H1 (cell line): ENCODE results near the gene TEKT3. TPM values are rescaled to one million over a fixed set of nuclear protein-coding genes. Genes with fewer than 3 reads are reported as not detected.

Experiments used
- CHD7 ChIP-seq: fragments of 300-600 bp; sonication (generic); IDR thresholded peaks from 2 replicates; pipeline ENCODE4 v1.7.1; 2012; ENCODE audit warnings: low read length, moderate library complexity, mild to moderate bottlenecking, inconsistent platforms; ENCODE audit not compliant: insufficient replicate concordance
- CTCF ChIP-seq, 3 experiments: IDR thresholded peaks; 1 replicate in 2 of 3; 2 replicates in 1 of 3; pipeline versions ENCODE4 v1.5.1 to v1.6.1; 2011; ENCODE audit warnings: low read length in 3 of 3, mild to moderate bottlenecking in 3 of 3, inconsistent platforms in 2 of 3, low read depth in 1 of 3, moderate library complexity in 1 of 3; ENCODE audit not compliant: insufficient read depth in 1 of 3; ENCODE audit errors: control extremely low read depth in 1 of 3
- KDM5A ChIP-seq: fragments of 200-600 bp; IDR thresholded peaks from 2 replicates; pipeline ENCODE4 v1.7.1; 2012; ENCODE audit warnings: mild to moderate bottlenecking, low read length, inconsistent platforms, mixed read lengths
- NRF1 ChIP-seq: IDR thresholded peaks from 2 replicates; pipeline ENCODE4 v1.6.1; 2011; ENCODE audit warnings: mild to moderate bottlenecking, low read depth, low read length, improper control_type of control experiment
- TEAD4 ChIP-seq: IDR thresholded peaks from 2 replicates; pipeline ENCODE4 v1.6.1; 2012; ENCODE audit warnings: low read depth, low read length, inconsistent platforms, mixed read lengths
- polyA plus RNA-seq, 7 experiments: library from polyadenylated mRNA; depleted of rRNA in 3 of 7; stranded (reverse) in 5 of 7; unstranded in 2 of 7; fragments of >200 nt in 5 of 7; fragments of 200-250 nt in 2 of 7; gene quantifications; 1 replicate in 5 of 7; 2 replicates in 1 of 7; 4 replicates in 1 of 7; pipeline versions ENCODE4 v1.2.1 to v1.2.3, GENCODE V29; 2011 to 2013; ENCODE audit warnings: missing spikeins in 2 of 7, mixed read lengths in 2 of 7
- total RNA-seq: library from RNA; stranded (reverse); fragmentation: NEBNext Ultra II Directional; extraction: Animal tissue kit (Norgen Biotek cat#: 25700); gene quantifications from 2 replicates; pipeline ENCODE4 v1.2.1, GENCODE V29; 2021

The TEKT3 gene
- total and polyA plus RNA-seq, 2 of the 8 experiments (the other 6 are each of a cell fraction or from before 2014, with no cell fraction given): 2.2 to 2.9 TPM

- TF ChIP-seq CHD7 (no peak), CTCF (IDR thresholded peaks at IDR 0.05; ENCODE audit: control extremely low read depth in 1 of 3, insufficient read depth in 1 of 3, low read depth in 1 of 3, low read length in 3 of 3) (no peak), TEAD4 (no peak), NRF1 (no peak), KDM5A (no peak)
Observed at GRCh38 chr17:15364615-15365014, 23.2 kb upstream of the TEKT3 start (continued).
